Left ventricle myocardium inferior (tissue), 1 donor: ENCODE data around the gene TUB. TPM values are rescaled to one million over a fixed set of nuclear protein-coding genes. Genes with fewer than 3 reads are reported as not detected.

Experiments used
- DNase-seq: peaks from one replicate; pipeline ENCODE4 v3.0.0-alpha.2; 2020
- H3K27ac ChIP-seq: fragments of 200-600 bp; replicated peaks from 2 replicates; pipeline ENCODE4 v1.8.0; 2021
- H3K27me3 ChIP-seq: fragments of 200-600 bp; 2 replicates; pipeline ENCODE4 v1.8.0; 2021; ENCODE audit warnings: low read depth
- H3K36me3 ChIP-seq: fragments of 200-600 bp; 2 replicates; pipeline ENCODE4 v1.8.0; 2021
- H3K4me1 ChIP-seq: fragments of 200-600 bp; 2 replicates; pipeline ENCODE4 v1.8.0; 2021
- H3K4me3 ChIP-seq: fragments of 200-600 bp; 2 replicates; pipeline ENCODE4 v1.8.0; 2021; ENCODE audit warnings: mild to moderate bottlenecking, moderate library complexity
- H3K9me3 ChIP-seq: fragments of 200-600 bp; replicated peaks from 2 replicates; pipeline ENCODE4 v1.8.0; 2021
- CTCF ChIP-seq: fragments of 200-600 bp; IDR thresholded peaks from 2 replicates; pipeline ENCODE4 v1.8.0; 2021; ENCODE audit warnings: antibody characterized with exemption, mild to moderate bottlenecking, borderline replicate concordance
- intact Hi-C: fragments of 100-400 bp; cut with micrococcal nuclease; formaldehyde crosslinking; loops from one replicate; pipeline ENCODE4 v1.11.0; 2022
- total RNA-seq: library from RNA; stranded (reverse); fragmentation: NEBNext Ultra II Directional; extraction: Animal tissue kit (Norgen Biotek cat#: 25700); gene quantifications from one replicate; pipeline ENCODE4 v1.2.1, GENCODE V29; 2021
- donor health status: DM: no; HTN: yes; CAD: no; lungs with severe emphysema.

Gene TUB
- total RNA-seq, 1 donor from 2014 or later: 22.8 TPM

GRCh38 chr11:8040921-8041285, 40.1 kb upstream of the TUB start:
- intact Hi-C loops: no loop called here
- Histone ChIP-seq H3K36me3 (no peaks in the 10 kb centered on the region), H3K9me3 (no peaks in the 10 kb centered on the region), H3K4me3 (no peak overlapping the region), H3K27me3 (no peaks in the 10 kb centered on the region), H3K27ac (no peak overlapping the region), H3K4me1 (peaks cover 6% of the 10 kb centered on the region)
- no peak for TF ChIP-seq CTCF
- no peak for DNase-seq

DNA sequence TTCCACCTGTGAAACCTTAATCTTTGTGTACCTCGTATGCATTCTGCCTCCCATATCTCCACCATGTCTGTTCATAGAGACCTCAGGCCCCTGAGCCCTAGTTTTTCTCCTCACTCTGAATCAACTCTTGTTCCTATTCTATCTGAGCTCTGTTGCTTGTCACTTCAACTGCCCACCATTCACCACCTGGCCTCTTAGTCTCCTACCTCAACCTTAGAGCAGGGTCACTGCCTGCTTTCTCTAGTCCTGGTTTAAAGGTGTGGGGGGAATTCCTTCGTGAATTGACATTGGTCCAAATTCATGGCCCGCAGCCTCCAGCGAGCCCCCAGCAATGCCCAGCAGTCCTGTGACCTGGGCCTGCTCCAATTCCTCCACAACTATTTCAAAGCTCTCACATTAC, 39.4 kb upstream of the TUB start:
- H3K27ac ChIP-seq: no peak overlapping the region
- H3K4me3 ChIP-seq: no peak overlapping the region
- TF ChIP-seq CTCF: no peak
- no peaks in the 10 kb centered on the region for H3K36me3 ChIP-seq
- intact Hi-C loops: no loop called here
- H3K9me3 ChIP-seq: no peaks in the 10 kb centered on the region
- DNase-seq: no peak
- H3K4me1 ChIP-seq: no peaks in the 10 kb centered on the region
- no peaks in the 10 kb centered on the region for H3K27me3 ChIP-seq

- no peaks in the 10 kb centered on the region for H3K27me3 ChIP-seq
- no peak overlapping the region for H3K4me3 ChIP-seq
- H3K9me3 ChIP-seq: no peaks in the 10 kb centered on the region
- no peak for TF ChIP-seq CTCF
- intact Hi-C loops: no loop called here
- H3K27ac ChIP-seq: no peak overlapping the region
- H3K4me1 ChIP-seq: no peaks in the 10 kb centered on the region
- no peaks in the 10 kb centered on the region for H3K36me3 ChIP-seq
- no peak for DNase-seq
Observed at GRCh38 chr11:8043756-8044155, 37.3 kb upstream of the TUB start.

- intact Hi-C loops: no loop called here
- Histone ChIP-seq H3K27me3 (no peaks in the 10 kb centered on the region), H3K27ac (no peak overlapping the region), H3K36me3 (no peaks in the 10 kb centered on the region), H3K4me3 (no peak overlapping the region), H3K4me1 (peaks cover 4% of the 10 kb centered on the region), H3K9me3 (no peaks in the 10 kb centered on the region)
- no peak for DNase-seq
- no peak for TF ChIP-seq CTCF
Observed at GRCh38 chr11:8045839-8046238, 35.2 kb upstream of the TUB start.

DNA sequence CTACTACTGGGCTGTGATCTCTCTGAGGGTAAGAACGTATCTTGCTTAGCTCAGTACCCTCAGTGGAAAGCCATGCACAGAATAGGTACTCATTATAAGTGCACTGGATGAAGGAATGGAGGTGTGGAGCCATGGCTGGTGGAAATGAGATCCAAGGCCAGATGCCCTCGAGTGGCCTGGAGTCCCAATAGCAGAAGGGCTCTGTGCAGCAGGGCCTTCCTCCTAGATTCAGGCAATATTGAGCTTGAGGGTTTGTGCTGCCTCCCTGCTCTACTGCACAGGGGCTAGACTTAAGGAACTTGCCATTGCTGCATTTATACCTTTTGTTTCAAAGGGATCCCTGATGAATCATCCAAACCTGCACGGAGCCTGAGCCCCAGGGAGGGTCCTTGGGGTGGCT, 33.6 kb upstream of the TUB start:
- no peak for DNase-seq
- H3K27me3 ChIP-seq: no peaks in the 10 kb centered on the region
- peaks cover 4% of the 10 kb centered on the region for H3K4me1 ChIP-seq
- intact Hi-C loops: no loop called here
- H3K4me3 ChIP-seq: no peak overlapping the region
- H3K27ac ChIP-seq: no peak overlapping the region
- H3K9me3 ChIP-seq: no peaks in the 10 kb centered on the region
- H3K36me3 ChIP-seq: no peaks in the 10 kb centered on the region
- TF ChIP-seq CTCF: no peak

- TF ChIP-seq CTCF: no peak
- Histone ChIP-seq H3K27me3 (no peaks in the 10 kb centered on the region), H3K27ac (no peak overlapping the region), H3K4me1 (peaks cover 4% of the 10 kb centered on the region), H3K4me3 (no peak overlapping the region), H3K9me3 (no peaks in the 10 kb centered on the region), H3K36me3 (no peaks in the 10 kb centered on the region)
- DNase-seq: no peak
- intact Hi-C loops: no loop called here
Observed at GRCh38 chr11:8049084-8049483, 31.9 kb upstream of the TUB start.
